ENCODE measurements around the gene HID1. TPM values are rescaled to one million over a fixed set of nuclear protein-coding genes. Genes with fewer than 3 reads are reported as not detected.

Gene HID1
- total RNA-seq, 4 donors from 2014 or later = 80.0 to 148 (median 124) TPM

GRCh38 chr17:75003070-75003956 is 30.8 kb upstream of the HID1 start:
- TF ChIP-seq POLR2A (IDR thresholded peaks at IDR 0.05) (no peak), CTCF (IDR thresholded peaks at IDR 0.05) (no peak)
- Histone ChIP-seq H3K36me3 (peaks cover 0 to 51% (median 0%) of the 10 kb centered on the region in 3 donors), H3K9me3 (no peaks in the 10 kb centered on the region), H3K4me1 (no peaks in the 10 kb centered on the region), H3K27ac (no peak overlapping the region), H3K4me3 (no peak overlapping the region), H3K27me3 (no peaks in the 10 kb centered on the region)
- DNase-seq = no peak

GRCh38 chr17:75001915-75002843 is 29.6 kb upstream of the HID1 start:
- TF ChIP-seq POLR2A (IDR thresholded peaks at IDR 0.05) (no peak), CTCF (IDR thresholded peaks at IDR 0.05) (no peak)
- no peaks in the 10 kb centered on the region for H3K9me3 ChIP-seq
- H3K27ac ChIP-seq = no peak overlapping the region
- H3K27me3 ChIP-seq = no peaks in the 10 kb centered on the region
- no peak overlapping the region for H3K4me3 ChIP-seq
- H3K4me1 ChIP-seq = no peaks in the 10 kb centered on the region
- peaks cover 0 to 51% (median 0%) of the 10 kb centered on the region in 3 donors for H3K36me3 ChIP-seq
- DNase-seq = no peak

GRCh38 chr17:74999523-74999922 is 27.0 kb upstream of the HID1 start:
- H3K36me3 ChIP-seq = peaks cover 0 to 45% (median 0%) of the 10 kb centered on the region in 3 donors
- H3K4me1 ChIP-seq = no peaks in the 10 kb centered on the region
- no peaks in the 10 kb centered on the region for H3K9me3 ChIP-seq
- TF ChIP-seq CTCF (IDR thresholded peaks at IDR 0.05) (no peak), POLR2A (IDR thresholded peaks at IDR 0.05) (no peak)
- no peak overlapping the region for H3K27ac ChIP-seq
- H3K27me3 ChIP-seq = no peaks in the 10 kb centered on the region
- no peak overlapping the region for H3K4me3 ChIP-seq
- DNase-seq = no peak

- peaks cover 0 to 3% (median 0%) of the 10 kb centered on the region in 4 donors for H3K4me1 ChIP-seq
- no peaks in the 10 kb centered on the region for H3K9me3 ChIP-seq
- TF ChIP-seq POLR2A (IDR thresholded peaks at IDR 0.05) = no peak
- no peak for TF ChIP-seq CTCF (IDR thresholded peaks at IDR 0.05)
- DNase-seq = no peak
- no peak overlapping the region for H3K4me3 ChIP-seq
- H3K36me3 ChIP-seq = peaks cover 0 to 40% (median 0%) of the 10 kb centered on the region in 3 donors
- H3K27me3 ChIP-seq = no peaks in the 10 kb centered on the region
- no peak overlapping the region for H3K27ac ChIP-seq
Measured at GRCh38 chr17:74998783-74999182, 26.2 kb upstream of the HID1 start.

GRCh38 chr17:74995847-74996246 is 23.3 kb upstream of the HID1 start:
- no peak overlapping the region for H3K4me3 ChIP-seq
- DNase-seq = no peak
- TF ChIP-seq CTCF (IDR thresholded peaks at IDR 0.05) = no peak
- TF ChIP-seq POLR2A (IDR thresholded peaks at IDR 0.05) = no peak
- no peak overlapping the region for H3K27ac ChIP-seq
- H3K4me1 ChIP-seq = peaks cover 0 to 24% (median 0%) of the 10 kb centered on the region in 4 donors
- no peaks in the 10 kb centered on the region for H3K9me3 ChIP-seq
- H3K27me3 ChIP-seq = no peaks in the 10 kb centered on the region
- peaks cover 0 to 13% (median 0%) of the 10 kb centered on the region in 3 donors for H3K36me3 ChIP-seq
